ENCODE results near the gene TSPAN9.

The TSPAN9 gene

GRCh38 chr12:3281588-3282383, 204.6 kb downstream of the TSPAN9 start:
- DNase-seq, result no peak

DNA sequence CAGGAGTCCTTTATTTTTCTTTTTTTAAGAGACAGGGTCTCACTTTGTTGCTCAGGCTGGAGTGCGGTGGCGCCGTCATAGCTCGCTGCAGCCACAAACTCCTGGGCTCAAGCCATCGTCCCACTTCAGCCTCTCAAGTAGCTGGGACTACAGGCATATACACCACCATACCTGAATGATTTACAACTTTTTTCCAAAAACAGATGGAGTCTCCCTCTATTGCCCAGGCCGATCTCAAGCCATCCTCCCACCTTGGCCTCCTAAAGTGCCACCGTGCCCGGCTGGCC, 205.1 kb downstream of the TSPAN9 start:
- DNase-seq, result no peak

GRCh38 chr12:3283137-3283680, 206.0 kb downstream of the TSPAN9 start:
- no peak for DNase-seq

GRCh38 chr12:3284405-3284804, 207.2 kb downstream of the TSPAN9 start:
- DNase-seq, result no peak

- DNase-seq, result no peak
These were observed 208.4 kb downstream of the TSPAN9 start for GRCh38 chr12:3285570-3285969.

DNA sequence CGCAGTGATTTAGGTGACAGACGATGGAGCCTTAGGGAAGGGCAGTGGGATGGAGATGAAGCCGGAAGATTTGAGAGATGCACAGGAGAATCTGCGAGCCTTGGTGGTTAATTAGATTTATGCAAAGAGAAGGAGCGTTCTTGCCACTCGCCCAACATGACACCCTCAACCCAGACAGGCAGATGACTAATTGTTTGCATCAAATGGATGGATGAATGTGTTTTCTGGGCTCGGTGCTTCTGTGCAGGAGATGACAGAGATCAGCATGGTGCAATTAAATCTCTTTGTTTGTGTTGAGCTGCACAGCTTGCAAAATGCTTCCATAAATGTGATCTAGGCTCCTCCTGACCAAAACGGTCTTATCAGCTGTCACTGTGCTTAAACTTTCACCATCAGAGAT, 211.5 kb downstream of the TSPAN9 start:
- DNase-seq, result no peak

DNA sequence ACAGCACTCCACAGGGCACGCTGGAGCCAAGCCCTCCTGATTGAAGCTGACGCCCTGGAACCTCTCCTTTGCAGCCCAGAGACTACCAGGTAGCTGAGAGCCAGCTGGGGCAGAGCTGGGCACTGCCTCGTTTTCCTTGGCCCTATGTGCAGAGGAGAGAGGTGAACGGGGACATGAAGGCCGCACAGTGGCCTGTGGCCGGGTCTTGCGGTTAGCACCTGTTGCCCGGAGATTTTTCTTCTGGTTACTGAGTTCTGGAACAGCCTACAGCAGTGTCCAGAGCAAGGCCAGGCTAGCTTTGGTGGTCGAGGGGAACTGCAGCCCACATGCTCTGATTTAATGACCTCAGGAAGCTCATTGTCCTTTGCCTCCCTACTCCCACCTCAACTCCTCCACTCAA, 212.5 kb downstream of the TSPAN9 start:
- DNase-seq, result no peak

DNA sequence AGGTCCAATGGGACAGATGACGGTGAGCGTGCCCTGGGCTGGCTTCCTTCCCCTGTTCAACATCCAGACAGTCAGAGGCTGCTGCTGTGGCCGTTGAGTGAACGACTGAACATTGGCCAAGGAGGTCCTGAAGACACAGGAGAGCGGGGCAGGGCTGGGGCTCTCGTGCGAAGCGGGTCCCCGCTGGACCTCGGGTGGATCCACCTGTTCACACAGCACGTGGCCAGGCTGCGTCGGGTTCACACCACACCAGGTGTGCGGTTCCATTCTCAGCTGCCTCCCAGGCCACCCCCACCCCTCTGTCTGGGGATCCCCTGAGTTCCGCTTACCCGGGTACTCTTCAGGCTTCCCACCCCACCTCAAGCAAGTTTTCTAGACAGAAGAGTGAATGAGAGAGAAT, 214.8 kb downstream of the TSPAN9 start:
- DNase-seq, result no peak

- no peak for DNase-seq
These were observed 215.7 kb downstream of the TSPAN9 start for GRCh38 chr12:3292677-3293412.

DNA sequence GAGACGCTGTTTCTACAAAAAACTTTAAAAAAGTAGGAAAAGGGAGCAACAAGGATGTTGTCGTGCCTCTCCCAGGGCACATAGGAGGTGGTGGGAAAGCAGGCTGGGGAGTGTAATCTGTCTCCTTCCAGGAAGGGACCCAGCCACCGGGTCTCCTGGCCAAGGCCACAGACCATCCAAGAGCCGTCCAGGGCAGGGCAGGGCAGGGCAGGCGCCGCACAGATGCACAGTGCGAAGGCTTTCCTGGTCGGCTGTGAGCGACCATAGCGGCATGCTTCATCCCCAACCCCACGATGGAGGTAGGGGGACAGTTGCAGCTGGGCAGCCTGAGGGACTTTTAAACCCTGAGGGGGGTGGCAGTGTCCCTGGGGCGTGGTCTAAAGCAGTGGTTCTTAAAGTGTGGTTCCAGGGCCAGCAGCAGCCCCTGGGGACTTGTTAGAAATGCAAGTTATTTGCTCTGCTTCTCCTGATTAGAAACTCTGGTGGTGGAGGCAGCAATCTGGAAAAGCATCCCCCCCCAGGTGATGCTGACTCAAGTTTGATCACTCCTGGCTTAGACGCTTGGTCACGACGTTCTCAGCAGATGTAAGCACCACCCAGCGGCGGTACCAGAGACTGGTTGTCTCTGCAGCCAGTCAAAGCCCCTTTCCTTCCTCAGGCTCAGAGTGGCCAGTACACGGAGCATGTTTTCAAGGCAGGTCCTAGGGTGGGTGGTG, 216.4 kb downstream of the TSPAN9 start:
- no peak for DNase-seq

GRCh38 chr12:3294481-3294911, 217.3 kb downstream of the TSPAN9 start:
- no peak for DNase-seq

DNA sequence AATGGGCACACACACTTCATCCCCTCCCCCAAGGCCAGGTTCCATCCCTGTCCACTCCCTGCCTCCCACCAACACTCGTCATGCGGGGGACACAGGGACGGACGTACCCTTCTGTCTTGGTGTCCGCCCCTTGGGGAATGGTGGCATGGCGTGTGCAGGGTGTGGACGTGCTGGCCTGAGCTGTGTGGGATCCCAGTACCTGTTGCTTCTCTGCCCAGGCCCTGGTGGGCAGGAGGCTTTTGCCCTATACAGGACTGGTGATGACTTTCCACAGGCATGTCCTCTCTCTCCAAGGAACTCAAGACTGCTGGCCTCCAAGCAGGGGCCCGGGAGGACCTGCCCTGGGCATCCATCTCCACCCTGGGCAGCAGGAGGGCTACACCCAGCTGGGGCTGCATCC, 218.0 kb downstream of the TSPAN9 start:
- no peak for DNase-seq

DNA sequence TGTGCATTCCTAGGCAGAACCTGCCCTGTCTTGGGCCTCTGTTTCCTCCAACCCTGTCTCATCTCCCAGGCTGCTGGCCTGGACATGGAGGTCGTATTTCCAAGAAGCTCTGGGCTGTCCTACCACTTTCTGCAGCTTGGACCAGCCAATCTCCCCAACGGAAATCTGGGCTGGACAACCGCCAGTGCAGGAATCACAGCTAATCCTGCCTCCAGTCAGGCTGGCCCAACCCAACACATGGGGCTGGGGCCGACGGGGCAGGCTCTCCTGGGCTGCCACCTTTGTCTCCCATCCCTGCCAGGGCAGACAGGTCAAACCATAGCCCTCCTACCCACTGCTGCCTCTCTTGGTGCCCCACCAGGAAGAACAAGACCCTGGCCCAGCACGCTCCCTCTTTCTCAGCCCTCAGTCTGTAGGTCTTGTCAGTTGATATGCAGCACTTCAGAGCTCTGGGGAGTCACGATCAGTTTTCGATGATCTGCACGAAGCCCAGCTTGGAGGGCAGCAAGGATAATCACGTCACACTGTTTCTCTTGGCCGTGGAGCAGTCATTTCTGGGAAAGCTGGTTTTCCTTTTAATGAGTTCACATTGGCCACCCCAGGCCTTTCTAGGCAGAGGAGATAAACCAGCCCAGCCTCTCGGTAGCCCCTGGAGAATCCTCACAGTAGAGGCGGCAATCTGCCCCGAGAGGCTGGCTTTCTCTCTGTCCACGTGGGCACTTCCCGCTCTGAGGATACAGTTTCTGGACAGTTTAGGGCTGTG, 218.6 kb downstream of the TSPAN9 start:
- DNase-seq, result no peak

DNA sequence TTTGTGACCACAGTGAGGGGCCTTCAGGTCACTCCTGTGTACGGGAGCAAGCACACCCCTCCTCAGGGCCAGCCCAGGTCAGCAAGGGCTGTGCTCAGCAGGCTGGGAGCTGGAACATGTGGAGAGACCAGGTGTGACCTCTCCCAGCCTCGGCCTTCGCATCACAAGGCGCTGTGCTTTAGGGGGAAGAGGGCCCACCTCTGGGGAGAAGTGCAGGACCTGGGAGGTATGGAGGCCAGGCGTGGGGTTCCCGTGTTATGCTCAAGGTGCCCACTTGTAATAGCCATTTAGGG, 219.2 kb downstream of the TSPAN9 start:
- DNase-seq, result no peak

DNA sequence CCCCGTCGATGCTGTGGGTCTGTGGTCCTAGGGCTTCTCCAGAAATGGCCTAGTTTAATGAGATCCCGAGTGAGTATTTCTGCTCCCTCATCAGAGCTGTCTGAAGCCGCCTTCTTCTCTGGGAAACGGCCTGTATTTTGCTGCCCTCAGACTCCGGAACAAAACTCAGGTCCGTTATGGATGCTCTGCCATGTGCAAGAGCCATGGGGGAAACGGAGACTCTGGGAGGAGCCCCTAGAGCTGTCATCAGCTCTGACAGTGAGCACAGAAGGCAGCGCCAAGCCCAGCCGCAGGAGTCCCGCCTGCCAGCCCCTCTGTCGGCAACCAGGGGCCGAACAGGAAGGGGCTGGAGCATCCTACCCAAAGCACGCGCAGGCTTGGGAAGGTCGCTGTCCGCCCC, 221.4 kb downstream of the TSPAN9 start:
- no peak for DNase-seq

DNA sequence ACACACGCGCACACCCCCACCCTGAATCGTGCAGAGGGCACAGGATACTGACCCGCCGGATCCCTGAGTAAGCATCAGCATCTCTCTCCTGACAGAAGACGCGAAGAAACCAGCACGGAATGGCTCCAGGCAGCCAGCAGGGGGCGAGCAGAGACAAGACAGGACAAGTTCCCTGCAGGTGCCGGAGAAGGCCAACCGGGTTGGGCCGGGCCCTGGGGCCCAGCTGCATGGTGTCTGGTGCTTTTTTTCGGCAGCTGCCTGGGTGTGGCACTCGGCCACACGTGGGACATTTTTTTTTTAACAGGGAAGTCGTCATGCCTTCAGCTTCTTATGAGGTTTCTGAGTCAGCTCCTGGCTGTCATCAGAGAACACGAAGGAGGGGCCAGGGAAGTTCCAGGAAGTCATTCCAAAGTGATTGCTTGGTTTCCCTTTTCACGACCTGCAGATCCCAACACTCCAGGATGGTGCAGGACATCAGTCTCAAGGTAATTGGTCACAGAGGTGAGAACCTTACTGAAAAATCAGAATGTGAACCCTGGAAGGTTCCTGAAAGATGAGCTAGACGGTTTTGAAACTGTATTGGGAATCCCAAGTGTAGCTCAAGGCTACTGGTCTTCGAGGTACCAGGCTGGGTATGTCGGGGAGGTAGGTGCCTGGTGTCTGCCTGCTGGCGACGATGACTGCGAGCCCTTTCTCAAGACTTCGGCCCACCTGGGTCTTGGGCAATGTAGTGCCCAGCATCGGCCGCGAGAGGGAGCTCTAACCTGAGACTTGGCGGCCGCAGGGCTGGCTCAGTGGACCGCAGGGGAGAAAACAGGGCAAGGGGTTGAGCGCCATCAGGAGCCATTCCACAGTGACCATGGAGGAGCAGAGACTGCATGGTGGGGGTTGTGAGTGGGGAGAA, 223.0 kb downstream of the TSPAN9 start:
- DNase-seq, result peak; percentile 77 to 78

- DNase-seq, result no peak
These were observed 223.7 kb downstream of the TSPAN9 start for GRCh38 chr12:3300833-3301401.

- DNase-seq, result no peak
These were observed 225.3 kb downstream of the TSPAN9 start for GRCh38 chr12:3302401-3303041.

GRCh38 chr12:3303410-3304136, 226.4 kb downstream of the TSPAN9 start:
- peak in 1 of 2 experiments; percentile 67 for DNase-seq

GRCh38 chr12:3304436-3305165, 227.4 kb downstream of the TSPAN9 start:
- DNase-seq, result peak; percentile 42 to 49
